ENCODE measurements around the gene FITM1. TPM values are rescaled to one million over a fixed set of nuclear protein-coding genes. Genes with fewer than 3 reads are reported as not detected.

The FITM1 gene
- total and polyA plus RNA-seq, 4 experiments from 2014 or later = 0.69 to 4.2 (median 2.0) TPM

GRCh38 chr14:24178399-24179178 is 48.1 kb downstream of the FITM1 start:
- no peaks in the 10 kb centered on the region for H3K4me1 ChIP-seq (ENCODE audit: insufficient read depth, low read length)
- H3K4me1 Mint-ChIP-seq = peaks cover 10 to 18% (median 13%) of the 10 kb centered on the region in 4 donors
- ChIA-PET CTCF (ENCODE audit: partially characterized antibody) (interaction anchor here (0.5 to 1.2 kb wide), 2 partner anchors 7 to 64 kb away, joined by 4 to 6 read pairs; partner anchors contain the start of gene TINF2), POLR2A (ENCODE audit: partially characterized antibody) (interaction anchor here (0.8 to 2.3 kb wide), 5 partner anchors 10 to 34 kb away, joined by 3 to 5 read pairs (median 3); partner anchors contain the start of genes IPO4 and TM9SF1)
- H3K4me3 ChIP-seq (ENCODE audit: low read length in 2 of 2) = no peak overlapping the region
- no peak for DNase-seq
- no peaks in the 10 kb centered on the region for H3K9me3 Mint-ChIP-seq
- no peaks in the 10 kb centered on the region for H3K27me3 ChIP-seq (ENCODE audit: insufficient read depth, low read length)
- H3K9me3 ChIP-seq (ENCODE audit: control insufficient read depth in 1 of 2, low read length in 2 of 2) = no peaks in the 10 kb centered on the region
- H3K27ac ChIP-seq (ENCODE audit: low read depth, low read length) = no peak overlapping the region
- intact Hi-C loops (cut with micrococcal nuclease) = no loop called here
- peaks cover 39% of the 10 kb centered on the region for H3K36me3 ChIP-seq (ENCODE audit: insufficient read depth, low read length)
- peaks cover 19 to 76% of the 10 kb centered on the region in 2 donors for H3K36me3 Mint-ChIP-seq
- no peak overlapping the region for H3K4me3 Mint-ChIP-seq
- H3K27me3 Mint-ChIP-seq = no peaks in the 10 kb centered on the region
- H3K27ac Mint-ChIP-seq = peak overlapping the region in 4 of 7 donors; percentile 49 to 91 (median 62)

- H3K9me3 ChIP-seq (ENCODE audit: control insufficient read depth in 1 of 2, low read length in 2 of 2) = no peaks in the 10 kb centered on the region
- no peak overlapping the region for H3K4me3 ChIP-seq (ENCODE audit: low read length in 2 of 2)
- H3K4me1 Mint-ChIP-seq = peaks cover 8 to 16% (median 12%) of the 10 kb centered on the region in 4 donors
- no peak overlapping the region for H3K27ac ChIP-seq (ENCODE audit: low read depth, low read length)
- peak overlapping the region in 5 of 7 donors; percentile 29 to 91 (median 49) for H3K27ac Mint-ChIP-seq
- H3K27me3 Mint-ChIP-seq = no peaks in the 10 kb centered on the region
- peak overlapping the region in 1 of 8 donors; percentile 8 for H3K4me3 Mint-ChIP-seq
- no peaks in the 10 kb centered on the region for H3K9me3 Mint-ChIP-seq
- ChIA-PET POLR2A (ENCODE audit: partially characterized antibody) (interaction anchor here (0.8 to 2.3 kb wide), 6 partner anchors 9 to 33 kb away, joined by 3 to 5 read pairs (median 3); partner anchors contain the start of genes IPO4, IRF9 and TM9SF1), CTCF (ENCODE audit: partially characterized antibody) (interaction anchor here (0.5 to 1.5 kb wide), 4 partner anchors 8 to 71 kb away, joined by 3 to 6 read pairs (median 4); partner anchors contain the start of genes IRF9 and TINF2)
- peaks cover 19 to 74% of the 10 kb centered on the region in 2 donors for H3K36me3 Mint-ChIP-seq
- intact Hi-C loops (cut with micrococcal nuclease) = no loop called here
- H3K36me3 ChIP-seq (ENCODE audit: insufficient read depth, low read length) = peaks cover 44% of the 10 kb centered on the region
- no peak for DNase-seq
- no peaks in the 10 kb centered on the region for H3K27me3 ChIP-seq (ENCODE audit: insufficient read depth, low read length)
- H3K4me1 ChIP-seq (ENCODE audit: insufficient read depth, low read length) = no peaks in the 10 kb centered on the region
Measured at GRCh38 chr14:24179294-24179960, 49.0 kb downstream of the FITM1 start.

GRCh38 chr14:24179961-24180796 is 49.7 kb downstream of the FITM1 start:
- H3K4me3 ChIP-seq (ENCODE audit: low read length in 2 of 2) = no peak overlapping the region
- CTCF ChIA-PET (ENCODE audit: partially characterized antibody) = interaction anchor here (1.2 to 1.5 kb wide), 4 partner anchors 19 to 153 kb away, joined by 3 to 6 read pairs (median 4); partner anchors contain the start of genes IRF9 and TINF2
- no peaks in the 10 kb centered on the region for H3K27me3 ChIP-seq (ENCODE audit: insufficient read depth, low read length)
- intact Hi-C loops (cut with micrococcal nuclease) = no loop called here
- no peaks in the 10 kb centered on the region for H3K9me3 ChIP-seq (ENCODE audit: control insufficient read depth in 1 of 2, low read length in 2 of 2)
- H3K9me3 Mint-ChIP-seq = no peaks in the 10 kb centered on the region
- peak overlapping the region in 1 of 7 donors; percentile 41 for H3K27ac Mint-ChIP-seq
- no peak overlapping the region for H3K27ac ChIP-seq (ENCODE audit: low read depth, low read length)
- no peaks in the 10 kb centered on the region for H3K4me1 ChIP-seq (ENCODE audit: insufficient read depth, low read length)
- peaks cover 19 to 68% of the 10 kb centered on the region in 2 donors for H3K36me3 Mint-ChIP-seq
- no peak overlapping the region for H3K4me3 Mint-ChIP-seq
- no peaks in the 10 kb centered on the region for H3K27me3 Mint-ChIP-seq
- peaks cover 2 to 8% (median 6%) of the 10 kb centered on the region in 4 donors for H3K4me1 Mint-ChIP-seq
- no peak for DNase-seq
- POLR2A ChIA-PET (ENCODE audit: partially characterized antibody) = interaction anchor here (0.8 to 1.4 kb wide), 2 partner anchors 19 to 99 kb away, joined by 3 read pairs; partner anchors contain the start of gene IRF9
- peaks cover 51% of the 10 kb centered on the region for H3K36me3 ChIP-seq (ENCODE audit: insufficient read depth, low read length)

GRCh38 chr14:24181371-24182077 is 51.1 kb downstream of the FITM1 start:
- no peaks in the 10 kb centered on the region for H3K27me3 Mint-ChIP-seq

More at GRCh38 chr14:24181371-24182077, 51.1 kb downstream of the FITM1 start:
- POLR2A ChIA-PET (ENCODE audit: partially characterized antibody) = interaction anchor here (1.1 to 1.4 kb wide), 4 partner anchors 14 to 101 kb away, joined by 3 to 4 read pairs (median 4); partner anchors contain the start of genes MDP1 and TM9SF1
- H3K27ac Mint-ChIP-seq = peak overlapping the region in 4 of 7 donors; percentile 5 to 66 (median 44)
- H3K36me3 Mint-ChIP-seq = peaks cover 19 to 68% of the 10 kb centered on the region in 2 donors
- Histone ChIP-seq H3K4me3 (ENCODE audit: low read length in 2 of 2) (no peak overlapping the region), H3K36me3 (ENCODE audit: insufficient read depth, low read length) (peaks cover 65% of the 10 kb centered on the region), H3K27ac (ENCODE audit: low read depth, low read length) (no peak overlapping the region), H3K4me1 (ENCODE audit: insufficient read depth, low read length) (no peaks in the 10 kb centered on the region), H3K9me3 (ENCODE audit: control insufficient read depth in 1 of 2, low read length in 2 of 2) (no peaks in the 10 kb centered on the region), H3K27me3 (ENCODE audit: insufficient read depth, low read length) (no peaks in the 10 kb centered on the region)
- intact Hi-C loops (cut with micrococcal nuclease) = no loop called here
- CTCF ChIA-PET (ENCODE audit: partially characterized antibody) = interaction anchor here (0.8 to 1.4 kb wide), 3 partner anchors 65 to 152 kb away, joined by 3 to 4 read pairs (median 3); no protein-coding TSS in a partner anchor
- H3K9me3 Mint-ChIP-seq = no peaks in the 10 kb centered on the region
- H3K4me1 Mint-ChIP-seq = peaks cover 1 to 9% (median 4%) of the 10 kb centered on the region in 4 donors
- peak overlapping the region in 1 of 8 donors; percentile 3 for H3K4me3 Mint-ChIP-seq
- no peak for DNase-seq

Small RNAs within 50 kb of the gene (microRNA-seq; reads per million reads assigned to microRNA genes)
- gene MIR7703 (ENCODE audit: borderline microRNAs expressed, borderline number of aligned reads, borderline replicate concordance) = not detected

Other genes with a start within 250 kb of the FITM1 start
Only the 30 nearest of the 31 such genes appear.
- 10 to 100 TPM; 14.7 to 15.5 TPM for gene DHRS4, start 176.9 kb upstream of the FITM1 start, total RNA-seq
- 10 to 100 TPM; 32.5 to 36.2 TPM for gene DHRS4, start 176.9 kb upstream of the FITM1 start, polyA plus RNA-seq
- 10 to 100 TPM; 13.3 to 16.8 TPM for gene DHRS4L2, start 141.7 kb upstream of the FITM1 start, total RNA-seq
- gene DHRS4L2, start 141.7 kb upstream of the FITM1 start, polyA plus RNA-seq = 10 to 100 TPM; 18.6 to 19.6 TPM
- gene CARMIL3, start 78.7 kb upstream of the FITM1 start, total RNA-seq = under 1 TPM; 0.15 to 0.22 TPM
- not detected for gene CARMIL3, start 78.7 kb upstream of the FITM1 start, polyA plus RNA-seq
- gene CPNE6, start 59.1 kb upstream of the FITM1 start, total RNA-seq = not detected
- under 1 TPM in 1 of 2 donors, not detected in 1; 0.04 TPM for gene CPNE6, start 59.1 kb upstream of the FITM1 start, polyA plus RNA-seq
- 10 to 100 TPM; 18.3 to 21.4 TPM for gene PCK2, start 36.3 kb upstream of the FITM1 start, total RNA-seq
- 10 to 100 TPM; 11.0 to 15.5 TPM for gene PCK2, start 36.3 kb upstream of the FITM1 start, polyA plus RNA-seq
- gene DCAF11, start 15.9 kb upstream of the FITM1 start, total RNA-seq = 10 to 100 TPM; 71.5 to 75.8 TPM
- 10 to 100 TPM; 75.1 to 93.4 TPM for gene DCAF11, start 15.9 kb upstream of the FITM1 start, polyA plus RNA-seq
- gene NRL, start 15.7 kb upstream of the FITM1 start, total RNA-seq = 1 to 10 TPM; 2.9 to 4.5 TPM
- gene NRL, start 15.7 kb upstream of the FITM1 start, polyA plus RNA-seq = 1 to 10 TPM; 1.4 to 1.6 TPM
- gene PSME1, start 5.5 kb downstream of the FITM1 start, total RNA-seq = 100 to 1,000 TPM; 257 to 273 TPM
- 1,000 to 10,000 TPM in 1 of 2 donors, 100 to 1,000 TPM in 1; 976 to 1,008 TPM for gene PSME1, start 5.5 kb downstream of the FITM1 start, polyA plus RNA-seq
- 10 to 100 TPM; 33.0 to 33.9 TPM for gene EMC9, start 10.9 kb downstream of the FITM1 start, total RNA-seq
- gene EMC9, start 10.9 kb downstream of the FITM1 start, polyA plus RNA-seq = 10 to 100 TPM; 11.4 to 13.6 TPM
- 100 to 1,000 TPM; 143 to 150 TPM for gene PSME2, start 16.0 kb downstream of the FITM1 start, total RNA-seq
- 100 to 1,000 TPM; 511 to 815 TPM for gene PSME2, start 16.0 kb downstream of the FITM1 start, polyA plus RNA-seq
- 100 to 1,000 TPM; 108 to 113 TPM for gene RNF31, start 16.8 kb downstream of the FITM1 start, total RNA-seq
- 10 to 100 TPM; 44.3 to 75.7 TPM for gene RNF31, start 16.8 kb downstream of the FITM1 start, polyA plus RNA-seq
- gene IRF9, start 30.6 kb downstream of the FITM1 start, total RNA-seq = 100 to 1,000 TPM; 154 to 157 TPM
- 100 to 1,000 TPM in 1 of 2 donors, 10 to 100 TPM in 1; 59.3 to 121 TPM for gene IRF9, start 30.6 kb downstream of the FITM1 start, polyA plus RNA-seq
- gene REC8, start 41.4 kb downstream of the FITM1 start, total RNA-seq = 10 to 100 TPM; 27.7 to 30.5 TPM
- 1 to 10 TPM; 2.8 to 9.8 TPM for gene REC8, start 41.4 kb downstream of the FITM1 start, polyA plus RNA-seq
- 10 to 100 TPM; 22.4 to 30.2 TPM for gene IPO4, start 58.2 kb downstream of the FITM1 start, total RNA-seq
- 10 to 100 TPM; 19.8 to 20.2 TPM for gene IPO4, start 58.2 kb downstream of the FITM1 start, polyA plus RNA-seq
- 10 to 100 TPM; 24.1 to 26.3 TPM for gene TM9SF1, start 64.8 kb downstream of the FITM1 start, total RNA-seq
- gene TM9SF1, start 64.8 kb downstream of the FITM1 start, polyA plus RNA-seq = 10 to 100 TPM; 38.4 to 40.6 TPM
- gene TSSK4, start 75.0 kb downstream of the FITM1 start, total RNA-seq = 1 to 10 TPM; 1.2 to 1.9 TPM
- 1 to 10 TPM in 1 of 2 donors, under 1 TPM in 1; 0.47 to 1.3 TPM for gene TSSK4, start 75.0 kb downstream of the FITM1 start, polyA plus RNA-seq
- gene CHMP4A, start 82.8 kb downstream of the FITM1 start, total RNA-seq = 100 to 1,000 TPM in 1 of 2 experiments, 10 to 100 TPM in 1; 99.3 to 101 TPM
- 100 to 1,000 TPM; 164 to 194 TPM for gene CHMP4A, start 82.8 kb downstream of the FITM1 start, polyA plus RNA-seq
- 10 to 100 TPM; 12.5 to 15.3 TPM for gene MDP1, start 85.4 kb downstream of the FITM1 start, total RNA-seq
- 10 to 100 TPM; 27.3 to 28.1 TPM for gene MDP1, start 85.4 kb downstream of the FITM1 start, polyA plus RNA-seq
- 100 to 1,000 TPM; 116 to 127 TPM for gene NEDD8, start 101.7 kb downstream of the FITM1 start, total RNA-seq
- gene NEDD8, start 101.7 kb downstream of the FITM1 start, polyA plus RNA-seq = 100 to 1,000 TPM; 351 to 425 TPM
- gene GMPR2, start 102.3 kb downstream of the FITM1 start, total RNA-seq = 10 to 100 TPM; 91.0 to 95.8 TPM
- 100 to 1,000 TPM; 103 to 116 TPM for gene GMPR2, start 102.3 kb downstream of the FITM1 start, polyA plus RNA-seq
- 100 to 1,000 TPM; 131 to 132 TPM for gene TINF2, start 112.0 kb downstream of the FITM1 start, total RNA-seq
- 100 to 1,000 TPM; 151 to 169 TPM for gene TINF2, start 112.0 kb downstream of the FITM1 start, polyA plus RNA-seq
- gene TGM1, start 132.5 kb downstream of the FITM1 start, total RNA-seq = 10 to 100 TPM; 11.0 to 16.1 TPM
- under 1 TPM; 0.11 to 0.12 TPM for gene TGM1, start 132.5 kb downstream of the FITM1 start, polyA plus RNA-seq
- 10 to 100 TPM; 55.6 to 62.5 TPM for gene RABGGTA, start 140.9 kb downstream of the FITM1 start, total RNA-seq
- 10 to 100 TPM; 22.9 to 32.5 TPM for gene RABGGTA, start 140.9 kb downstream of the FITM1 start, polyA plus RNA-seq
- 10 to 100 TPM; 37.6 to 38.6 TPM for gene DHRS1, start 169.1 kb downstream of the FITM1 start, total RNA-seq
- 10 to 100 TPM; 31.4 to 32.9 TPM for gene DHRS1, start 169.1 kb downstream of the FITM1 start, polyA plus RNA-seq
- 10 to 100 TPM; 23.1 to 28.1 TPM for gene NOP9, start 169.2 kb downstream of the FITM1 start, total RNA-seq
- 1 to 10 TPM in 1 of 2 donors, under 1 TPM in 1; 0.83 to 1.6 TPM for gene NOP9, start 169.2 kb downstream of the FITM1 start, polyA plus RNA-seq
- gene CIDEB, start 177.3 kb downstream of the FITM1 start, total RNA-seq = 10 to 100 TPM; 22.3 to 26.0 TPM
- 10 to 100 TPM; 17.2 to 24.3 TPM for gene CIDEB, start 177.3 kb downstream of the FITM1 start, polyA plus RNA-seq
- gene LTB4R2, start 179.5 kb downstream of the FITM1 start, total RNA-seq = 10 to 100 TPM; 18.0 to 18.8 TPM
- gene LTB4R2, start 179.5 kb downstream of the FITM1 start, polyA plus RNA-seq = 1 to 10 TPM; 2.3 to 3.2 TPM
- gene LTB4R, start 180.8 kb downstream of the FITM1 start, total RNA-seq = 10 to 100 TPM; 19.5 to 20.0 TPM
- 10 to 100 TPM in 1 of 2 donors, 1 to 10 TPM in 1; 9.6 to 10.6 TPM for gene LTB4R, start 180.8 kb downstream of the FITM1 start, polyA plus RNA-seq
- gene ADCY4, start 204.4 kb downstream of the FITM1 start, total RNA-seq = 1 to 10 TPM; 7.1 to 8.1 TPM
- gene ADCY4, start 204.4 kb downstream of the FITM1 start, polyA plus RNA-seq = under 1 TPM; 0.48 to 0.62 TPM
- 10 to 100 TPM; 63.0 to 63.5 TPM for gene RIPK3, start 209.3 kb downstream of the FITM1 start, total RNA-seq
- gene RIPK3, start 209.3 kb downstream of the FITM1 start, polyA plus RNA-seq = 10 to 100 TPM in 1 of 2 donors, 1 to 10 TPM in 1; 6.2 to 16.7 TPM

All from CD4-positive, alpha-beta memory T cell (primary cell).